ENCODE measurements around the gene TRPM3.

GRCh38 chr9:70578720-70579119 lies 542.7 kb downstream of the TRPM3 start:
- TF ChIP-seq CTCF (IDR thresholded peaks at IDR 0.05; ENCODE audit: low read depth, low read length) = peak; percentile 49
- no peak for TF ChIP-seq EZH2phosphoT487 (IDR thresholded peaks at IDR 0.05; ENCODE audit: low read depth)

Measured in OCI-LY3 (cell line).